HG03060 (cell line): Measurements from ENCODE around the gene USP7.
"Not testable (repeated sequence)": the region's sequence is repeated elsewhere in the genome, so short reads cannot be mapped to it uniquely, and the experiment has no call there.

Experiments
- ATAC-seq: cut with Tn5 transposase; IDR thresholded peaks from one replicate; pipeline ENCODE4 v1.9.1; 2021; ENCODE audit warnings: low read depth, moderate number of reproducible peaks; ENCODE audit not compliant: unreplicated experiment

Gene USP7

DNA sequence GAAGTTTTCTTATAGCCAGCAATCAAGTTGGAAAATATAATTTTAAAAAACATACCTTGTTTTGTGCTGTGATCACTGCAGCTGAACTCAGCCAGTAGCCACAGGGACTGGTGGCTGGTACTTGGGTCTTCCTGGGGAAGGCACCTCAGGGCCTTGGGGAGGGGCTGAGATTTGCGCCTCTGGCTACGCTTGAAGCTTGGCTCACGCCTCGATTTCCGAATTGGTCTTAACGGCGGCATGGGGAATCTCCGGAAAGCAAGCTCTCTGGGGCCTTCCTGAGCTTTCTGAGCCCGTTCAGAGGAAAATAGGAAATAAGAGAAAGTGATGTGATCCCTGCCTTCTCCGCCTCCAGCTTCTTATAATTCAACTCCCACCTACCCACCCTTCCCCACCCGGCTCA, 11.3 kb upstream of the USP7 start:
- ATAC-seq = no peak

DNA sequence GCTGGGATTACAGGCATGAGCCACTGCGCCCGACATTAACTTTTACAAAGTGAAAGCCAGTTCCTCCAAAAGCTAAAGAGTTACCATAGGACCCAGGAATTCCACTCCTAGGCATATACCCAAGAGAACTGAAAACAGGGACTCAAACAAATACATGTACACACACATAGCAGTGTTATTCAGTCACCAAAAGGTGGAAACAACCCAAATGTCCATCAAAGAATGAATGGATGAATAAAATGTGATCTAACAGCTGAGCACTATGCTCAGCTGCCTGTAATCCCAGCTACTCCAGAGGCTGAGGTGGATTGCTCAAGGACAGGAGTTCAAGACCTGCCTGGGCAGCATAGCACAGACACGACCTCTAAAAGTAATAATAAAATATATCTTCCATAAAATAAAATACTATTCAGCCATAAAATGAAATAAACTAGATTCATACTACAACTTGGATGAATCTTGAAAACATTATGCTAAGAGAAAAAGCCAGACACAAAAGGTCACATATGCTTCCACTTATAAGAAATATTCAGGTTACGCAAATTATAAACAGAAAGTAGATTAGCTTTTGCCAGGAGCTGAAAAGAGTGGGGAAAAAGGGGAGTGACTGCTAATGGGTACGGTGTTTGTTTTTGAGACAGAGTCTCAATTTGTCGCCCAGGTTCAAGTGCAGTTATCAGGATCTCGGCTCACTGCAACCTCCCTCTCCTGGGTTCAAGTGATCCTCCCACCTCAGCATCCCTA, 9.3 kb upstream of the USP7 start:
- ATAC-seq = no peak

DNA sequence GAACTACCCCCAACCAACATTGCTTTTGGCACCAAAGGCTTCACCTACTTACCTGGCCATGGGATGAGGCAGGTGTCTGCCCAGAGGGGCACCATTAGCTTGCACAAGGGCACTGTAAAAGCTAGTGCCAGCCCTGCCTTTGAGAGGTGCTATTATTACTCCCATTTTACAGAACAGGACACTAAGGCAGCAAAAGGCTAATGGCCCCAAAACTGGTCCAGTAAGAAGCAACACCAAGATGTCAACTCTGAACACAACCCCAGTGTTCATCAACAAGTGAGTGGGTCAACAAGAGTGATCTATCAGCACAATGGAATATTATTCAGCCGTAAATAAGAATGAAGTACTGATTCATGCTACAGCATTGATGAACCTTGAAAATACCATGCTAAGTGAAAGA, 7.7 kb upstream of the USP7 start:
- ATAC-seq = no peak

DNA sequence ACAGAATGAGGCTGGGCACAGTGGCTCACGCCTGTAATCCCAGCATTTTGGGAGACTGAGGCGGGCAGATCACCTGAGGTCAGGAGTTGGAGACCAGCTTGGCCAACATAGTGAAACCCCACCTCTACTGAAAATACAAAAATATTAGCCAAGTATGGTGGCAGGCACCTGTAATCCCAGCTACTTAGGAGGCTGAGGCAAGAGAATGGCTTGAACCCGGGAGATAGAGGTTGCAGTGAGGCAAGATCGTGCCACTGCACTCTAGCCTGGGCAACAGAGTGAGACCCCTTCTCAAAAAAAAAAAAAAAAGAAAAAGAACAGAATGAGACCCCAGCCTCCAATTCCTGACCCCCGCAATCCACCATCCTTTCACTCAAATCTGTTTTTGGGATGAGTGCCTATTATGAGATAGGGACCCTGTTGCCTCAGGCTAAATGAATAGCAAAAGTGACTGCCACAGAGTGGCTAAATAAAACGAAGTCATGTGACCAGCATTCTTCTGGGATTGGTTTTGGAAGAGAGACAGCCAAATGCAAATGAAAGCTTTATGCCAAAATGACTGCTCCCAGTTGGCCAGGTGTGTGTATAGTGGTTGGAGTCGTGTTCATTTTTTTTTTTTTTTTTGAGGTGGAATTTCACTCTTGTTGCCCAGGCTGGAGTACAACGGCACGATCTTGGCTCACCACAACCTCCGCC, 5.6 kb upstream of the USP7 start:
- ATAC-seq = not testable (repeated sequence)

DNA sequence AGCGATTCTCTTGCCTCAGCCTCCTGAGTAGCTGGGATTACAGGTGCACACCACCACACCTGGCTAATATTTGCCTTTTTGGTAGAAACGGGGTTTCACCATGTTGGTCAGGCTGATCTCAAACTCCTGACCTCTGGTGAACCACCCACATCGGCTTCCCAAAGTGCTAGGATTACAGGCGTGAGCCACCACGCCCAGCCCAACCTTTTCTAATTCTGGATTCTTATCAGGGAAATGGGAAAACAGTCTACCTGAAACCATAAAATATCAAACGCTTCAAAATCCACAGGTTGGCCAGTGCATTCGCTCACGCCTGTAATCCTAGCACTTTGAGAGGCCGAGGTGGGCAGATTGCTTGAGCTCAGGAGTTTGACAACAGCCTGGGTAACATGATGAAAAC, 4.3 kb upstream of the USP7 start:
- ATAC-seq = not testable (repeated sequence)

DNA sequence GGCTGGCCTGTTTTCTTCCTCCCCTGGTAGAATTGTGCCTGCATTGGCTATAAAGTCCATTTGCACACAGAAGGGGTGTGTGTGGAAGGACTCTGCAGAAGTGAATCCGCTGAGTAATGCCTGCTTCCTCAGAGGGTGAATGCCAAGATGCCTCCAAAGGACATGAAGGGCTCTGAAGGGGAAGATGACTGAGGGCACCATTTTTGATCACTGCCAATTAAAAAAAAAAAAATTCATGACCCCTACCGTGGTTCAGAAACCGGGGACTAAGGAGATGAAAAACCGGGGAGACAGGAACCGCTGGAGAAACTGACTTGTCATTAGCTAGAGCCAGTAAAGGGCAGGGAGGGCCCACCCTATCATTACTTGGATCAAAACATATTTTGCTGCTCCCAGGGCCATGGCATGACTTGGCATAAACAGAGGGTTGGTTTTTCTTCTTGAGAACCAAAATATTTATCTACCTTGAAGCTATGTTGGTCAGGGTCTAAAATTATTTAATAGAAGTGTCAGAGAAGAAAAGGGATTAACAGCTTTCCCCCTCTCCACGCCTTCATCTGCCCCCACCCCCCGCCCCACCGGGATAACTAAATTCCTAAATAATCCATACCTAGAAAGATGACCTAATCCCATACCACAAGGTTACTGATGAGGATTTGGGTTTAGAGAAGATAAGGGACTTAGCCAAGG, 3.6 kb upstream of the USP7 start:
- no peak for ATAC-seq

DNA sequence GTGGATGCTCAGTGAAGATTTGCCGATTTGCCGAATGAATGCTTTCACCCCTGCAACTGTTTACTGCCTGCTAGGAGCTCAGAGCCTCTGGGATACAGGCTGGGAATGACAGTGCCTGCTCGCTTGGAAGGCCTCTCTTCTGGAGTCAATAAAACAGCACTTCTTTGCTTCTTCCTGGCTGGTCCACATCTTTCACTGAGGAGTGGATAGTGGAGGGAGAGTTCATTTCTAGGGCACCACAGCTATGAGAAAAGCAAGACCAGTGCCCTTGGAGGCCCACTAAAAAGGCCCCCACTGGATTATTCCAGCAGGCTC, 3.1 kb upstream of the USP7 start:
- ATAC-seq = no peak

DNA sequence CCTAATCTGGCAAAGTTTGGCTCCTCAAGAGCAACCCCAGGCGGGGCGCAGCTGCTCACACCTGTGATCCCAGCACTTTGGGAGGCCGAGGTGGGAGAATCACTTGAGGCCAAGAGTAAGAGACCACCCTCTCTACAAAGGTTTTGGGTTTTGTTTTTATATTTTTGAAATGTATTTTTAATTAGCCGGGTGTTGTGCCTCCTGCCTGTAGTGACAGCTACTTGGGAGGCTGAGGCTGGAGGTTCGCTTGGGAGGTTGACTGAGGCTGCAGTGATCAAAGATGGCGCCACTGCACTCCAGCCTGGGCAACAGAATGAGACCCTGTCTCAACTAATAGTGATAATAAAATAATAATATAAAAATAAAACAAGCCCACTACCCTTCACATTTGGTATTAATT, 756 bp upstream of the USP7 start:
- ATAC-seq = no peak

DNA sequence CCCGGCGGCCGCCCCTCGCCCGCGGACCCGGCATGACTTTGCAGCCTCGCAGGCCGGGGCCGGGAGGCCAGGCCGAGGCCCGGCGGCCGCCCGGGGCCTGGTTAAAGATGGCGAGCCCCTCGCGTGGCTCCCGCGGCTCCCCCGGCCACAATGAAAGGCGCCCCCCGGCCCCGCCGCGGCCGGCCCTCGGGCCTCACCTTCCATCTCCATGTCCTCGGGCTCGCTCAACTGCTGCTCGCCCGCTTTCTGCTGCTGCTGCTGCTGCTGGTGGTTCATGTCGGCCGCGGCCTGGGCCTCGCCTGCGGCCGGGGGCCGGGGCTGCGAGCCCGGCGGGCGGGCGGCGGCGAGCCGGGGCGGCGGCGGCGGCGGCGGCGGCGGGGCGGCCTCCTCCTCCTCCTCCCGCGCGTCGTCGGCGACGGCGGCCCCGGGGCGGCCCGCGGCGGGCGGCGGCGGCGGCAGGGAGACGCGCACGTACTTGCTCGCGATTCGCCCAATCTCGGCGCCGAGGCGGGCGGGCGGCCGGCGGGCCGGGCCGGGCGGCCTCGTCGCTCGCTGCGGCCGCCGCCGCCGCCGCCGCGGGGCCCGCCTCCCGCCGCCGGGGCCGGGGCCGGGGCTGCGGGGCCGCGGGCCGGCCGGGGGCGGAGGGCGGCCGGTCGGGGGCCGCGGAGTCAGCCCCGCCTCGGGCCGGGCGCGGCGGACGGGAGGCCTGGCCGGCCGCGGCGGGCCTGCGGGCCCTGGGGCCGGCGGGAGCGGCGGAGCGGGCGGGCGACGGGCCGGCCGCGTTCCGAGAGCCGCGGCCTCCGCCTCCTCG, 491 bp downstream of the USP7 start:
- no peak for ATAC-seq

DNA sequence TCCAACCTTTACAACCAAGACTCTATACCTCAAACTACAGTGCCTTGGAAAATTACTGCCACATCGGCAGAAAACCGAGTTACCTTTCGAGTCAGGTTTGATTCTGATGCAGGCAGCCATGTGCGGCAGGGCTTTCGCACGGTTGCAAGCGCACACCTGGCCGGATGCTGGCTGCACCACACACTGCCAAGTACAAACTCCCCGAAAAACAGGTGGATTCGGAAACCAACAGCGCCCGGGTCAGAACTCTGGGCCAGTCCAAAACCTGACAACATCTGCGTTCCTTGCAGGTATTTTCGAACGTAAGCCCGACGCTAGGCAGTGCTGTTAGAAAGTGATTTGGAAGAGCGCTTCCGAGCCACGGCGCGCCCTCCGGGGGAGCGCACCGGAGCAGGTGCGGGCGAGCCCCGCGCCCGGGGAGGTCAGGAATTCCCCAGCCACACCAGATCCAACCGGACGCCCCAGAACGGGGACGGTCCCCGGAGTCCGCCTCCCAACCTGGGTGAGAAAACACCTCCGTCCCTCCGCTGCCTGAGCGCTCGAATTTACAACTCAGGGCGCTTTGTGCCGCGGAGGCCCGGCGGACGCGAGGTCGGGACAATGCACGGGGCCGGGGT, 1.2 kb downstream of the USP7 start:
- ATAC-seq = no peak

DNA sequence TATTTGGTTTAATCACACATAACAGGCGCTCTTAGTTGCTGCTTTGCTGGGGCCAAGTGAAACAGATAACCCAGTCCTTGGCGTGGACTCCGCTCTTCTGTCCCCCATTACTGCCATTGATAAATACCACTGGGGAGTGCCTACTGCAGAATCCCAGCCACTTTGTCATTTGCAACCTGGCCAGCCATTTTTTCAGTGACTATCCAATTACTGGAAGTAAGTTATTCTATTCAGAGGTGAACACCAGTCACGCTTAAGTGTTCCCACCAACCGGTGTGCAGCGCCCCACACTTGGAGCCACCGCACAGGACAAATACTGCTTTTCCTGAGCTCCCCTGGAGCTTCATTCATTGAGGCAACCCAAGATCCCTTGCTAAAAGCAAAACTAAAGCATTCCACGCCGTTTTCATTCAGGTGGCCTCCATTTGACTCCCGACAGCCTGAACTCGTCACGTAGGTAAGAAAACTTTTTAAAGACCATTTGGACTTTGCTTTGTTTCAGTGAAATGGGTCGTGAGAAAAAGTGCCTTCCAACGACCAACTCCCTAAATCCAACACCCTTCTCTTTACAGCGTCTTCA, 1.8 kb downstream of the USP7 start:
- no peak for ATAC-seq

DNA sequence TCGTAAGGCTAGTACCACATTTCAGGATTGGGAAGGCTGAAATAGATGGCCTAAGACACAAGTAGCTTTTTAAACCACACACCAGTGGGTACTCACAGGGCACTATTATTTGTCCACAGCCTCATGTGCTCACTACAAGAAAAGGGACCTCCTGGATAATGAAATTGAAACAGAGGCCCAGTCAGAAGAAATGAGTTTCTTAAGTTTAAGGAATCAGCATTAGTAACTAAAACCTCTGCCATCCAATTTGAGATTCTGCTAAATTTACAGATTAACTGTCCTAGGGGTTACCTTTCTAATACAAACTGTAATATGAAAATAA, 3.0 kb downstream of the USP7 start:
- no peak for ATAC-seq

DNA sequence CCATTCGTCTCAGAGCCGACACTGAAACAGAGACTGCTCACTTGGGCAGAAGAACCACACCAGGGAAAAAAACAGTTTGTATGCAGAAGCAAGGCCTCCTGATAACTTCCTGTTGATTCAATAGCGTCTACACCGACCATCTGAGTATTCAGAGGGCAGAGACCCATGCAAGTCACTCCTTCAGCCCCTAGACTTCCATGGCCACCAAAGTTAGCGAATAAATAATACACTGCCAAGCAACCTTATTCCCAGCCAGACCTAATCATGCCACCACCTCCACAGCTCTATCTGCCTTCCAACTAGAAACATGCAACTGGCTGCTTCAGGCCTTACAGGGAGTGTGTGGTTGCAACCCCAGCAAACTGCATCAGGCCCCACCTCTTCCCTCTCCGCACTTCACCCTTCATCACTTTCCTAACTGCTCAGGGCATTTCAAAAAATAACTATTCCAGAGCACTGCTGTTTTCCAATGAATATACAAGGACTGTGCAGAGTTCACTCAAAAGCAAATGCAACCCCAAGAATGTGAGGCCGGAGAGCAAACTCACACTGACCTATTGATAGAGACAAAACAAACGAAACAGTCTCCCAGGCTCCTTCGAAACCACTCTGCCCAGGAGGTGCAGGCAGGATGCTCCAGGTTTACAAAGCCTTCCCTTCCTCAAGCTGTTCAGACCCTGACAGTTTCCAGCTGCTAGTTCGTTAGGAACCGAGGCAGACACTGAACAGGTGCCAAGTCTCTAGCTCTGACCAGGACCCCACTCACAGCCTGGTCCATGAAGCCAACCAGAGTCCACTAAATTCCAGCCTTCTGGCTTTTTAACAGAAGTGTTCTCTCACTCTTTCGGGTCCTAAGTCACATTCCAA, 3.6 kb downstream of the USP7 start:
- ATAC-seq = no peak

DNA sequence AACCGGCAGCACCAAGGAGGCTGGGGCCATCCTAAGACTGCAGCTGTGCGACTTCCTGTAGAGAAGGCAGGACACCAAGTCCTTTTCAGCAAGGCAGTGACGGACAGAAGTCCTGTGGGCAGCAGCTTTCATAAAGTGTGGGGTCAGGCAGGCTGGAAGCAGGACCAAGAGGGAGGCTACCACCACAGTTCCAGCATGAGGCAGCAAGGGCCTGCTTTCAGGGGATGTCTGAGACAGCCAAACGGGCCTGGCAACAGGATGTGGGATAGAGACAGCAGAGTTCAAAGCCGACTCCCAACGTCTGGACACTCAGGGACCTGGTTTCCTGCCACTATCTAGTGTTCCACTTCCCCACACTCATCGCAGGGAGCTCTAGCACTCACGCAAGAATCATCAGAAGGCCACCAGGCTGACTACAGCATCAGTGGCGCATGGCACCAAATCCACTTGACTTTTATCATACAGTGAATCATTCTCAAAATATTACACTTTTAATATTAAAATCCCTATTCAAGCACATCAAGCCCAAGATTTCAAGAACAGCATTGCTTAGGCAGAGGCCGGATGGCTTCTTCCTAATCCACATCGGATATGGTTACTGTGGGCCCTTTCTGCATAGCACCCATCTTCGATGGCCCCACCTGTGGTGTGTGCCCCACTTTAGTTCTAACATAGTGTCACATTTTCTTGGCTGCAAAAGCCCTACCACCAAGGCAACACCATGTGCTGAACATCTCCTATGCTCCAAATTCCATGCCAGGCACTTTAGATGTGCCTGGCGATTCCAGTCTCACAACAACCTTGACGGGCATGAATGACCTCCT, 5.2 kb downstream of the USP7 start:
- no peak for ATAC-seq

DNA sequence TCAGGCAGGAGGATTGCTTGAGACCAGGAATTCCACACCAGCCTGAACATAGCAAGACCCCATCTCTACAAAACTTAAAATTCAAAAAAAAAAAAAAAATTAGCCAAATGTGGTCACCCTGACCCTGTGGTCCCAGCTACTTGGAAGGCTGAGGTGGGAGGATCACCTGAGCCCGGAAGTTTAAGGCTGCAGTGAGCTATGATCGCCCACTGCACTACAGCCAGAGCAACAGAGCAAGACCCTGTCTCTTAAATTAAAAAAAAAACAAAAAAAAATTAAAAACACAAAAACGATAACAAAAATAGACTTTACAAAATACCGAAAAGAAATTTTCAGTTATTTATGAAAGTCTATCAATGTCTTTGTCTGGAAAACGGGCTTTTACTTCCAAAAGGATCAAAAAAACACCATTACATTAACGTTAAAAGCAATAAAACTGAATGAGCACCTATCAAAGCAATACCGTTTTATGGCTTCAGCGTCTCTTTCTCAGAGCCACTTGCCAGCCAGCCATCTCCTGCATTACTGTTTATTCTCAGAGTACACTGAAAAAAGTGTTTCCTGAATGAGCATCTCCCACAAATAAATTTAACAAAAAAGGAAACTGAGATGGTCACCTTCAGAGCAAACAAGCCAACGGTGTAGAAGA, 6.1 kb downstream of the USP7 start:
- no peak for ATAC-seq

DNA sequence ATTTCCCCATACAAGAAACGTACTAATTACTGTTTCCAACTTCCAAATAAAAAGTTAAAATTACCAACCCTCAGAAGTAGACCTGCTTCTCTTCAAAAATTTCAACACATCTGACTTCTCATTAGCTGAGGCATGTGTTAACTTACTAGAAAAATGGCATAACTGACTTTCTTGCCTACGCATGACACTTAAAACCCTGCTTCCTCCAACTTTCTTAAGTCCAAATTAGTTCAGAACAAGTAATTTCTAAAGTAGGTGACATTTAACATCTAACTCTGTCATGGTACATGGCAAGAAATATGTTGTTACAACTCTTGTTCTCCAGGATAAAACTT, 6.7 kb downstream of the USP7 start:
- no peak for ATAC-seq

DNA sequence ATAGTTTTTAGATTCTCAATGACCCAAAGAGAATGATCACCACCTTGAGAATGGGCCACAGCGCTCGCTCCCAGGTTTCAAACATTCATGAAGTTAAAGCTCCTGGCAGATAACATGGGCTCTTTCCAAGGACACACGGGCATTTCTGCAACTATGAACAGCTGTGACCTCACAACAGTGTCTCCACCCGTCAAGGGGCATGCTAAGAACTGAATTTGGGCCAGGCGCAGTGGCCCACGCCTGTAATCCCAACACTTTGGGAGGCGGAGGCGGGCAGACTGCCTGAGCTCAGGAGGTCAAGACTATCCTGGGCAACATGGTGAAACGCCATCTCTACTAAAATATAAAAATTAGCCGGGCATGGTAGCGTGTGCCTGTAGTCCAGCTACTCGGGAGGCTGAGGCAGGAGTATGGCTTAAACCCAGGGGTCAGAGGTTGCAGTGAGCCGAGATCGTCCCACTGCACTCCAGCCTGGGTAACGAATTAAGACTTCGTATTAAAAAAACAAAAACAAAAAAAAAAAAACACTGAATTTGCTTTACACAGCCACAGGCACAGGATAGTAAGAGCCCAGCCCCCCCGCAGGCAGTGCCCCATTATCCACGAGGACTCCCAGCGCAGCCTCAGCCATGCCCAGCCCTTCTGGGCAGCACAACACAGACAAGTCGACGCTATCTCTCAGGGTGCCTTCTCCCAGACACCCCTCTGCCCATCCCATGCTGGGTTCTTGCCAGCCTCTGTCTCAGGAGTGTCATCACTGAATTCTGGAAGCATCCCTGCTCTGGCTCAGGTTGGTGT, 7.2 kb downstream of the USP7 start:
- no peak for ATAC-seq

DNA sequence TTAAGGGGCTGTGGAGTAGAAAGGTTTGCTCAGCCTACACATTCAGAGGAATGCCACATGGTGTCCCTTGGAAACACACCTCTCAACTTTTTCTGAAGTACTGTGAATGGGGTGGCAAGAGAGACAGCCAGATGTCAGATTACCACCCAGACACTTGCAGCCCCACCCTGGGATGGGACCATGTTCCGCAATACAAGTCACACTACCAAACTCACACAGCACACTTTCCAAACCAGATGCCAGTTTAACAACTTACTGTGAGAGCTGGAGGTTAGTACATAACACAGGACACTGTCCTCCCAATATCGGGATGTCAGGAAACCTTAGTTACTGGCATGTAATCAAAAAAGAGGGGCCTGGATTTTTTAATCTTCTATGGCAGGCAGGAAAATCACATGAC, 7.9 kb downstream of the USP7 start:
- ATAC-seq = no peak
